ENCODE measurements around the gene PTP4A1.
"Not testable (repeated sequence)": the region's sequence is repeated elsewhere in the genome, so short reads cannot be mapped to it uniquely, and the experiment has no call there.

PTP4A1 gene

DNA sequence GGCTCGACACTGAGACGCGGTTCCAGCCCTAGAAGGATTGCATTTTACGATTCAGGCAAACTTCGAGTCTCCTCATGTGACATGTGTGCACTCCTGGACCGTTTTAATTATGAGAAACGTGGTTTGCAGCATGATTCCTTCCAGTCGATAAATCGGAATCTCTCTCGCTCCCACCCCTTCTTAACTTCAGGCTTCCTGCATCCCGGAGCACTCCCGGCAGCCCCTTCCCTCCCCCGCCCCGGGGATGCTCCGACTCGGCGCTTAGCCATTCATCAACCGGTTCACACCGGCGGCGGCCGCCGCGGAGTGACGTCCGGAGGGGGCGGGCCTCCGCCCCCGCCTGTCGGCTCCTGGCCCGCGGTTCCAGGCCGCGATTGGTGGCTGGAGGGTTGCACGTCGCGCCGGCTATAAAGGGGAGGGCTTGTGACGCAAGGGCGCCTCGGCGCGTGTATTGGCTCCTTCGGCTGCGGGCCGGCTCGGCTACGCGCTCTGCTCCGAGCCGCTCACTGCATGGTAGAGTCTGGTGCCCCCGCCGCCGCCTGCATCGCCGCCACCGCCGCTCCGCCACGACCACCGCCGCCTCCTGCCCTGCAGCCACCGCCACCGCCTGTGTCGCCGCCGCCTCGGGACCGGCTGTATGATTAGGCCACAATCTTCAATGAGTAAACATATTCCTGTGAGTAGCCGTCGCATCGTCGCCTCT is at the start of gene PTP4A1, which contains the start of gene LOC128125822:
Gene PTP4A1 (plus strand): TSS at position 437 of the 703 bp plus-strand sequence. CDS start 4,401 bp downstream, outside the sequence.
Gene LOC128125822 (plus strand): TSS at position 437 of the 703 bp plus-strand sequence.
- DNase-seq (ENCODE audit: low read depth) = peak; percentile 95

- DNase-seq (ENCODE audit: low read depth) = not testable (repeated sequence)
Measured at GRCh38 chr6:63522911-63523287, 49.4 kb upstream of the PTP4A1 start.

GRCh38 chr6:63523630-63524029 is 48.6 kb upstream of the PTP4A1 start:
- no peak for DNase-seq (ENCODE audit: low read depth)

- no peak for DNase-seq (ENCODE audit: low read depth)
Measured at GRCh38 chr6:63525186-63525878, 46.9 kb upstream of the PTP4A1 start.

GRCh38 chr6:63526931-63527330 is 45.3 kb upstream of the PTP4A1 start:
- no peak for DNase-seq (ENCODE audit: low read depth)

- no peak for DNase-seq (ENCODE audit: low read depth)
Measured at GRCh38 chr6:63527658-63528514, 44.4 kb upstream of the PTP4A1 start.

DNA sequence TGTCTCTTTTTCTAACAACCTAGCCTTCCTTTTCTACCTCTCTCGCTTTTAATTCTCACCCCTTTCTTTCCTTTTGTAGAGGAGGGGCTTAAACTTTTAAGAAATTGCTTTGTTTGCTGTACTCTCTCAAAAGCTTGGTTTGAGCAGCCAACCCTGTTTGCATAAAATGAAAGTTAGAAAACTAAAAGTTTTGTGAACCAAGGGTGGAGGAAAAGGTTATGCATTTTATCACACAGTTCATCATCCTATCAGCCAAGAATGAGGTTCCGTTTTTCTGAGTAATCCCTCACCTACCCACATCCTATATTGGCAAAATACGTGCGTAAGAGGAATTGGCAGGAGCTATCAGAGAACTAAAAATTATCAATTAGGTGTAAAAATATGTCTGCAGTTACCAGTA is 42.8 kb upstream of the PTP4A1 start:
- no peak for DNase-seq (ENCODE audit: low read depth)

- DNase-seq (ENCODE audit: low read depth) = no peak
Measured at GRCh38 chr6:63530182-63530581, 42.1 kb upstream of the PTP4A1 start.

GRCh38 chr6:63530991-63531390 is 41.3 kb upstream of the PTP4A1 start:
- no peak for DNase-seq (ENCODE audit: low read depth)

- no peak for DNase-seq (ENCODE audit: low read depth)
Measured at GRCh38 chr6:63533026-63533425, 39.3 kb upstream of the PTP4A1 start.

GRCh38 chr6:63533952-63534351 is 38.3 kb upstream of the PTP4A1 start:
- DNase-seq (ENCODE audit: low read depth) = no peak

DNA sequence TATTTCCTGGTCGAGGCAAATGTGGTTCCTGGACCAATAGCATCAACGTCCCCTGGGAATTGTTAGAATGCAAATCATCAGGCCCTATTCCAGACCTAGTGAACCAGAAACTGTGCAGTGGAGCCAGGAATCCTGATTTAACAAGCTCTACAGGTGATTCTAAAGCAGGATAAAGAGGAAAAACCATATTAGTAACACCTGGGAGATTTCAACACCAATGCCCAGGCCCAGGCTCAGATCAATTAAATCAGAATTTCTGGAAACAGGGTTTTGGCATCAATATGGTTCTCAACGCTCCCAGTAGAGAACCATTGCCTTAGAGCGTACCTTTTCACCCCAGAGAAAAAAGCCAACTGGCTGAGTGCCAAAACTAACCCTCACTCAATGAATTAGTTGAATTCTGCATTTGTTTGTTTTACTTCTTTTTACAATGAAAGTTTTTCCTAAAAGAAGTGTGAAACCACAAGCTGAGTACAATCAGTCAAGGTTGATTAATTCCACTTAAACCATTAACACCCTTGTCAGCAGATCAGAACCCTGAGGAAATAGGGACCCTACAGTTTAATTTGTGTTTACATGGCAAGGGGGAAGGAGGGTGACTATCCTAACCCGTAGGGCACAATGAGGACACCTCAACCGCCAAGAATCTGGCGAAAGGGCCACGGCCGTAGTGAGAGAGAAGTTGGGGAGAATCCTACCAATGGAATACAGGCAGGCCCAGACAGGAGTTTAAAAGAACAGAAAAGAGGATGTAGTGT is 34.9 kb upstream of the PTP4A1 start:
- no peak for DNase-seq (ENCODE audit: low read depth)

DNA sequence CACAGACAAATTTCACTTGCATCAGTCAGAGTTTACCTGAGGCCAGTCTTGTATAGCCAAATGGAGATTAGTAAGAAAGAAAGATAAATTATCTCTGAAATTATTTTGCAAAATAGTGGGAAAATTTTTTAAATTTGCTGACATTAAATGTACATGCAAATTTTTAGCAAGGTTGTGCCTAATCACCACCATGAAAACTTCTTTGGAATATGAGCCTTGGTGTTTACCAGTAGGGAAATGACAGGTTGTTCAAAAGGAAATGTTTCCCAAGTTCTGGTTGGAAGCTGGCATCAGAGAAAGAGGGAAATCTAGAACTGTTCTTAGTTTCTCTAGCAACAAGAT is 34.4 kb upstream of the PTP4A1 start:
- no peak for DNase-seq (ENCODE audit: low read depth)

GRCh38 chr6:63538550-63538949 is 33.7 kb upstream of the PTP4A1 start:
- no peak for DNase-seq (ENCODE audit: low read depth)

GRCh38 chr6:63543001-63543400 is 29.3 kb upstream of the PTP4A1 start:
- no peak for DNase-seq (ENCODE audit: low read depth)

GRCh38 chr6:63543982-63544381 is 28.3 kb upstream of the PTP4A1 start:
- DNase-seq (ENCODE audit: low read depth) = no peak

- DNase-seq (ENCODE audit: low read depth) = no peak
Measured at GRCh38 chr6:63546236-63546635, 26.0 kb upstream of the PTP4A1 start.

DNA sequence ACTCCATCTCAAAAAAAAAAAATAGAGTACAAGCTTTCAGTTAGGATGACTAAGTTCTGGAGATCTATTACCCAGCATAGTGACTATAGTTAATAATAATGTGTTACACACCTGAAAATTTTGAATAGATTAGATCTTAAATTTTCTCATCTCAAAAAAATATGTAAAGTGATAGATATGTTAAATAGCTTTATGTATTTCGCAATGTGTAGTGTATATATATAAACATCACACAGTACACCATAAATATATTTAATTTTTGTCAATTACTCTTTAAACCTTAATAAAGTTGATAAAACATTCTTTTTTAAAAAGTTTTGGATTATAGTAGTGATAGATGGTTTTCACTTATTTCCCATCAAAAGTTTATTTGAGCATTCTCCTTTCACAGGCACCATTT is 25.6 kb upstream of the PTP4A1 start:
- DNase-seq (ENCODE audit: low read depth) = no peak

DNA sequence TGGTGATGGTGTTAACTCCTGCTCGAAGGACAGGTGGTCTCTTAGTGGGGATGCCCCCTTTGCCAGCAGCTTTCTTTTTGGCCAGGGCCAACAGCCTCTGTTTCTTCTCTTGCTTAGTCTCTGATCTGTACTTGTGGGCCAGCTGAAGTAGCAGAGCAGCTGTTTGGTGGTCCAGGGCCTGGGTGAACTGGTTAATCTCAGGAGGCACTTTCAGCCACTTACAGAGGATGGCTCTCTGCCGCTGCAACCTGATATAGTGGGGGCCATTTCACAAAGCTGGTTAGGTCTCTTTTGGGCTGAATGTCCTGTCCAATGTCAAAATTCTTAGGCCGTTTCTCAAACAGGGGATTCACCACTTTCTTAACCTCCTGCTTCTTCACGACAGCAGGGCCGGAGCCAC is 23.2 kb upstream of the PTP4A1 start:
- DNase-seq (ENCODE audit: low read depth) = no peak

GRCh38 chr6:63553208-63553607 is 19.1 kb upstream of the PTP4A1 start:
- no peak for DNase-seq (ENCODE audit: low read depth)

- no peak for DNase-seq (ENCODE audit: low read depth)
Measured at GRCh38 chr6:63553900-63554299, 18.4 kb upstream of the PTP4A1 start.

- DNase-seq (ENCODE audit: low read depth) = no peak
Measured at GRCh38 chr6:63554782-63555181, 17.5 kb upstream of the PTP4A1 start.

All from stimulated activated CD8-positive, alpha-beta memory T cell treated with anti-CD3 and anti-CD28 coated beads, Interleukin-12 subunit alpha, Interleukin-12 subunit beta, amount 100 ng/mL, for 4 hours (primary cell).